SK-N-SH treated with all-trans-retinoic acid at 6 μM for 48 hours (cell line): ENCODE results near the gene CEP85.

Experiments used
- ATAC-seq: fragments of 200-7000 bp; cut with Tn5 transposase; 3 replicates; pipeline ENCODE4 v1.9.1; 2020; ENCODE audit warnings: mild to moderate bottlenecking, moderate library complexity
- BACH2 ChIP-seq: fragments of 250-450 bp; sonication (Bioruptor Pico); IDR thresholded peaks from 2 replicates; pipeline ENCODE4 v1.9.0; 2021; ENCODE audit warnings: mild to moderate bottlenecking, borderline replicate concordance
- CREB5 ChIP-seq: fragments of 250-450 bp; sonication (Bioruptor Pico); IDR thresholded peaks from 2 replicates; pipeline ENCODE4 v1.5.1; 2020; ENCODE audit warnings: low read depth, mild to moderate bottlenecking, moderate library complexity
- CSDC2 ChIP-seq: fragments of 250-450 bp; sonication (Bioruptor Pico); IDR thresholded peaks from 2 replicates; pipeline ENCODE4 v1.5.0; 2020; ENCODE audit warnings: mild to moderate bottlenecking, moderate library complexity
- CSRNP3 ChIP-seq: fragments of 250-450 bp; sonication (Bioruptor Pico); IDR thresholded peaks from 2 replicates; pipeline ENCODE4 v1.5.1; 2021; ENCODE audit warnings: mild to moderate bottlenecking, moderate library complexity
- ESRRG ChIP-seq: fragments of 250-450 bp; sonication (Bioruptor Pico); IDR thresholded peaks from 2 replicates; pipeline ENCODE4 v1.6.1; 2021; ENCODE audit warnings: mild to moderate bottlenecking
- GLIS3 ChIP-seq: fragments of 250-450 bp; sonication (Bioruptor Pico); IDR thresholded peaks from 2 replicates; pipeline ENCODE4 v1.5.0; 2020; ENCODE audit warnings: mild to moderate bottlenecking, moderate library complexity
- ISL1 ChIP-seq: fragments of 250-450 bp; sonication (Bioruptor Pico); IDR thresholded peaks from 2 replicates; pipeline ENCODE4 v2.1.2; 2022; ENCODE audit warnings: mild to moderate bottlenecking, moderate library complexity
- OSR1 ChIP-seq: fragments of 250-450 bp; sonication (Bioruptor Pico); IDR thresholded peaks from 2 replicates; pipeline ENCODE4 v1.8.0; 2022; ENCODE audit warnings: moderate library complexity, mild to moderate bottlenecking, inconsistent platforms
- POU6F1 ChIP-seq: fragments of 250-450 bp; sonication (Bioruptor Pico); IDR thresholded peaks from 2 replicates; pipeline ENCODE4 v1.8.0; 2021; ENCODE audit warnings: low read depth, mild to moderate bottlenecking, moderate library complexity, borderline replicate concordance
- PPARA ChIP-seq: fragments of 250-450 bp; sonication (Bioruptor Pico); IDR thresholded peaks from 2 replicates; pipeline ENCODE4 v1.5.0; 2020; ENCODE audit warnings: mild to moderate bottlenecking, borderline replicate concordance
- RARB ChIP-seq: fragments of 250-450 bp; sonication (Bioruptor Pico); IDR thresholded peaks from 2 replicates; pipeline ENCODE4 v1.8.0; 2021; ENCODE audit warnings: mild to moderate bottlenecking, moderate library complexity
- TSHZ2 ChIP-seq: fragments of 250-450 bp; sonication (Bioruptor Pico); IDR thresholded peaks from 2 replicates; pipeline ENCODE4 v1.5.0; 2020; ENCODE audit warnings: mild to moderate bottlenecking, moderate library complexity
- ZC3H10 ChIP-seq: fragments of 250-450 bp; sonication (Bioruptor Pico); IDR thresholded peaks from 2 replicates; pipeline ENCODE4 v1.5.1; 2021; ENCODE audit warnings: mild to moderate bottlenecking, moderate library complexity
- ZNF8 ChIP-seq: fragments of 450-650 bp; formaldehyde crosslinking; IDR thresholded peaks from 2 replicates; pipeline ENCODE4 v1.5.0; 2020; ENCODE audit warnings: mild to moderate bottlenecking, moderate library complexity

The CEP85 gene

GRCh38 chr1:26327956-26328362 is 94.0 kb downstream of the CEP85 start:
- TF ChIP-seq ZC3H10 (CRISPR knock-in tag) (no peak), CREB5 (CRISPR knock-in tag) (no peak), TSHZ2 (CRISPR knock-in tag) (no peak), POU6F1 (CRISPR knock-in tag) (no peak), RARB (CRISPR knock-in tag) (no peak), PPARA (CRISPR knock-in tag) (no peak), ISL1 (no peak), BACH2 (CRISPR knock-in tag) (no peak), ZNF8 (CRISPR knock-in tag) (no peak), CSDC2 (no peak), CSRNP3 (CRISPR knock-in tag) (no peak), GLIS3 (no peak), OSR1 (CRISPR knock-in tag) (no peak), ESRRG (CRISPR knock-in tag) (no peak)
- TF ChIP-seq, all 23 proteins: peak for 0
- ATAC-seq: no peak
